Endothelial cell of umbilical vein (primary cell): ENCODE measurements around the gene CEACAM1. TPM values are rescaled to one million over a fixed set of nuclear protein-coding genes. Genes with fewer than 3 reads are reported as not detected.

ENCODE experiments used
- BruUV-seq: library from RNA; stranded (reverse); fragments of 400-500 nt; replicated peaks from 2 replicates; lab custom pipeline; 2021; lab: Mats Ljungman, UMichigan
- CTCF ChIA-PET: fragments of 300-600, 350-600 bp; sonication (Branson Sonifier 250); formaldehyde crosslinking; loops from one replicate; lab custom pipeline; 2021; ENCODE audit warnings: antibody characterized with exemption, inconsistent platforms; lab: Charles Lee
- POLR2A ChIA-PET: fragments of 300-600, 350-600 bp; sonication (Branson Sonifier 250); formaldehyde crosslinking; loops from one replicate; lab custom pipeline; 2021; ENCODE audit warnings: antibody characterized with exemption, inconsistent platforms; lab: Charles Lee
- DNase-seq: peaks from one replicate; pipeline ENCODE4 v3.0.0-alpha.2; 2011; ENCODE audit warnings: low read depth, low spot score
- FAIRE-seq: peaks from 2 replicates; lab custom pipeline; 2011; peaks lifted over from hg19 to GRCh38; lab: Jason Lieb, UNC
- H2AFZ ChIP-seq: 2 replicates; pipeline ENCODE4 v1.6.0; 2012; ENCODE audit warnings: low read depth, low read length, control low read depth, inconsistent platforms
- H3K27ac ChIP-seq: 2 replicates; pipeline ENCODE4 v1.5.1; 2011; ENCODE audit warnings: low read depth, mild to moderate bottlenecking, control low read depth, low read length, moderate library complexity; ENCODE audit not compliant: insufficient read depth
- H3K27me3 ChIP-seq, 2 experiments: 2 replicates each; pipeline versions ENCODE4 v1.6.0 to v1.6.1; 2011; ENCODE audit warnings: low read length in 2 of 2, mixed read lengths in 1 of 2; ENCODE audit not compliant: control insufficient read depth in 2 of 2, insufficient read depth in 2 of 2
- H3K36me3 ChIP-seq, 2 experiments: 2 replicates in 1 of 2; 3 replicates in 1 of 2; pipeline ENCODE4 v1.5.1; 2011; ENCODE audit warnings: low read length in 2 of 2, mild to moderate bottlenecking in 1 of 2, moderate library complexity in 1 of 2; ENCODE audit not compliant: control insufficient read depth in 2 of 2, insufficient read depth in 2 of 2; ENCODE audit errors: extremely low read depth in 1 of 2
- H3K4me1 ChIP-seq: 3 replicates; pipeline ENCODE4 v1.5.1; 2011; ENCODE audit warnings: mild to moderate bottlenecking, low read length; ENCODE audit not compliant: control insufficient read depth, insufficient read depth; ENCODE audit errors: extremely low read depth
- H3K4me2 ChIP-seq: 2 replicates; pipeline ENCODE4 v1.6.1; 2011; ENCODE audit warnings: low read length, control low read depth, mixed read lengths; ENCODE audit not compliant: insufficient read depth
- H3K4me3 ChIP-seq, 3 experiments: fragments of 200-600 bp in 1 of 3; sonication (generic), shearing (Covaris generic) in 1 of 3; replicated peaks in 1 of 3; 2 replicates each; pipeline ENCODE4 v1.5.1; 2011 to 2016; ENCODE audit warnings: control low read depth in 3 of 3, low read length in 3 of 3, mild to moderate bottlenecking in 2 of 3, inconsistent platforms in 1 of 3, low read depth in 1 of 3, moderate library complexity in 1 of 3; ENCODE audit not compliant: insufficient read depth in 1 of 3
- H3K79me2 ChIP-seq: 2 replicates; pipeline ENCODE4 v1.6.0; 2012; ENCODE audit warnings: low read length, inconsistent platforms; ENCODE audit not compliant: control insufficient read depth, insufficient read depth
- H3K9ac ChIP-seq: replicated peaks from 2 replicates; pipeline ENCODE3; 2011; ENCODE audit warnings: low read length, control low read depth; ENCODE audit not compliant: insufficient read depth; ENCODE audit errors: extremely low read depth
- H3K9me1 ChIP-seq: replicated peaks from 3 replicates; pipeline ENCODE4 v1.6.0; 2011; ENCODE audit warnings: mild to moderate bottlenecking, low read length; ENCODE audit not compliant: control insufficient read depth, insufficient read depth; ENCODE audit errors: extremely low read depth
- H3K9me3 ChIP-seq: replicated peaks from 2 replicates; pipeline ENCODE4 v1.5.1; 2012; ENCODE audit warnings: low read length, inconsistent platforms; ENCODE audit not compliant: control insufficient read depth, insufficient read depth
- H4K20me1 ChIP-seq: replicated peaks from 2 replicates; pipeline ENCODE3; 2011; ENCODE audit warnings: mild to moderate bottlenecking, low read length; ENCODE audit not compliant: control insufficient read depth, insufficient read depth; ENCODE audit errors: extremely low read depth
- EZH2 ChIP-seq: IDR thresholded peaks from 2 replicates; pipeline ENCODE4 v1.6.1; 2012; ENCODE audit warnings: borderline replicate concordance, low read depth, mild to moderate bottlenecking, moderate library complexity, low read length, inconsistent platforms; ENCODE audit not compliant: severe bottlenecking
- FOS ChIP-seq: IDR thresholded peaks from 2 replicates; pipeline ENCODE4 v1.6.1; 2011; ENCODE audit warnings: mild to moderate bottlenecking, low read length, moderate library complexity, borderline replicate concordance; ENCODE audit not compliant: insufficient read depth
- GATA2 ChIP-seq: IDR thresholded peaks from 2 replicates; pipeline ENCODE4 v1.7.0; 2011; ENCODE audit warnings: low read depth, mild to moderate bottlenecking, moderate library complexity, mixed read lengths, low read length; ENCODE audit not compliant: insufficient read length, insufficient read depth
- JUN ChIP-seq: IDR thresholded peaks from 2 replicates; pipeline ENCODE4 v1.6.1; 2011; ENCODE audit warnings: borderline replicate concordance, low read depth; ENCODE audit not compliant: insufficient read length, insufficient read depth
- MYC ChIP-seq: IDR thresholded peaks from one replicate; pipeline ENCODE4 v1.6.1; 2011; ENCODE audit warnings: mild to moderate bottlenecking, low read depth, low read length
- POLR2A ChIP-seq: IDR thresholded peaks from 2 replicates; pipeline ENCODE4 v1.6.1; 2012; ENCODE audit warnings: low read depth, mild to moderate bottlenecking, control low read depth, low read length
- POLR2AphosphoS5 ChIP-seq: IDR thresholded peaks from 2 replicates; pipeline ENCODE4 v1.6.1; 2012; ENCODE audit warnings: low read depth, mild to moderate bottlenecking, control low read depth, low read length, moderate library complexity; ENCODE audit not compliant: insufficient read depth
- dilution Hi-C: fragments of 300-500 bp; cut with MboI; formaldehyde crosslinking; loops from one replicate; pipeline ENCODE4 v1.15.0; 2019; ENCODE audit warnings: low sequenced_read_pairs; ENCODE audit not compliant: extremely low pct_ligation_motif_present
- intact Hi-C: fragments of 100-400 bp; cut with micrococcal nuclease; formaldehyde crosslinking; loops from one replicate; pipeline ENCODE4 v1.10.0; 2022
- polyA plus RNA-seq, 4 experiments: library from polyadenylated mRNA; depleted of rRNA in 3 of 4; stranded (reverse) in 3 of 4; unstranded in 1 of 4; fragments of >200 nt; gene quantifications; 2 replicates each; pipeline versions ENCODE4 v1.2.1 to v1.2.3, GENCODE V29; 2011 to 2012; ENCODE audit warnings: missing spikeins in 1 of 4
- total RNA-seq: library from RNA; stranded (reverse); gene quantifications from 2 replicates; pipeline ENCODE4 v1.2.3, GENCODE V29; 2021
- TF ChIP-seq, protein P1 (sequence below): IDR thresholded peaks from 2 replicates; pipeline ENCODE4 v1.6.1; 2011; ENCODE audit not compliant: insufficient read depth, insufficient read length
- TF ChIP-seq, protein P2 (sequence below), 2 donors: IDR thresholded peaks; 1 replicate in 1 of 2; 2 replicates in 1 of 2; pipeline ENCODE4 v1.5.1; 2011; ENCODE audit warnings: low read length in 2 of 2, mild to moderate bottlenecking in 2 of 2, moderate library complexity in 2 of 2, control low read depth in 1 of 2, inconsistent platforms in 1 of 2, low read depth in 1 of 2; ENCODE audit not compliant: insufficient read depth in 1 of 2; ENCODE audit errors: extremely low read depth in 1 of 2

The CEACAM1 gene
- total and polyA plus RNA-seq, 2 donors (not counting 3 experiments of a cell fraction or from before 2014, with no cell fraction given), result 3.5 to 3.6 TPM

DNA sequence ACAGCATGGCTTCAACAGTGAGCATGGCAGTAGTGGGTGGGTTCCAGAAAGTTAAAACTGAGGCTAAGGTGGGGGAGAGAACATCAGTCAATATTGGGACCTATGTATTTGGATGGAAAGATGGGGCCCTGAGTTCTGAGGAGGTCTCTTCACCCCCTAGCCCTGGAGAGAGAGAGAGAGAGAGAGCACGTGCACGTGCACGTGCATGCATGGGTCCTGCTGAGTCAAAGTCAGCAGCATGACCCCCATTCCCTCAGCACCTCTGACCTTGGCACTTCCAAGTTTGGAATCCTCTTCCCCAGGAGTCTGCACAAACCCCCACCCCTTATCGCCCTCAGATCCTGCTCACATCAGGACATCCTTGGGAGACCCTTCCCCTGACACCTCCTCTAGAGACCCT, 32.5 kb upstream of the CEACAM1 start:
- FAIRE-seq (no peak), DNase-seq (no peak)
- Histone ChIP-seq H3K27me3 (no peaks in the 10 kb centered on the region), H3K9ac (no peak overlapping the region), H3K9me3 (no peaks in the 10 kb centered on the region), H3K79me2 (no peaks in the 10 kb centered on the region), H3K9me1 (no peaks in the 10 kb centered on the region), H4K20me1 (no peaks in the 10 kb centered on the region), H3K4me1 (no peaks in the 10 kb centered on the region), H3K36me3 (no peaks in the 10 kb centered on the region), H3K27ac (no peak overlapping the region), H2AFZ (no peak overlapping the region), H3K4me3 (no peak overlapping the region), H3K4me2 (no peak overlapping the region)
- BruUV-seq, result no TSS peak
- intact Hi-C loops, result no loop called here
- ChIA-PET POLR2A (no interaction called here), CTCF (no interaction called here)
- TF ChIP-seq, protein P1, sequence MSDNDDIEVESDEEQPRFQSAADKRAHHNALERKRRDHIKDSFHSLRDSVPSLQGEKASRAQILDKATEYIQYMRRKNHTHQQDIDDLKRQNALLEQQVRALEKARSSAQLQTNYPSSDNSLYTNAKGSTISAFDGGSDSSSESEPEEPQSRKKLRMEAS, result no peak
- dilution Hi-C loops, result no loop called here

DNA sequence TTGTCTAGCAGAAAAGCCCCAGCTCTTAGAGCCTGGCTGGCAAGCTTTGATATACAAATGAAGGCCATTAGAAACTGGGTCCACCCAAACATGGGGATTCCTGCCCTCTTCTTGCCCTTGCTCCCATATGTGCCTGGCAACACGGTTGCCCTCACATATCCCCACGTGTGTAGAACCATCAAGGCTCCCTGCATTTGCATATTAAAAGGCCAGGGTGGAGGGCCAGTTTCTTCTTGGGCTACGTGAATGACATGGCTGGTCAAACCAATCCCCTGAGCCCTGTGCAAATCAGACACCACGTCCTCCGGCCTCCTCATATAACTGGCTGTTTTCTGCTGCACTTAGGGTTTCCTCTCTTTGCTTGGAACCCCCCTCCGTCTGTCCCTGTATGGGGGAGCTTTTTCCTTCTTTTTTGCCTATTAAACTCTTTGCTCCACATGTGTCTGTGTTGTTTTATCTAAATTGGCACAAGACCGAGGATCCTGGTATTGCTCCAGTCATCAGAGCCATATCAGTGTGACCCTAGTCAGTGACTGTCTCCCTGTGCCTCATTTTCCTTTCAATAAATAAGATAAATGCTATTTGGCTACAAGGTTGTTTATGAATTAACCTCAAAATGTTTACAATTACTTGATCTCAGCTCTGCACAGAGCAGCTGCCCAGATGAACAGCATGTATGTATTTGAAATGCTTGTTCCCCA, 30.3 kb upstream of the CEACAM1 start:
- Histone ChIP-seq H3K27me3 (no peaks in the 10 kb centered on the region), H3K4me3 (no peak overlapping the region), H4K20me1 (no peaks in the 10 kb centered on the region), H3K9me1 (no peaks in the 10 kb centered on the region), H3K27ac (no peak overlapping the region), H3K4me1 (no peaks in the 10 kb centered on the region), H3K4me2 (no peak overlapping the region), H2AFZ (no peak overlapping the region), H3K36me3 (no peaks in the 10 kb centered on the region), H3K9ac (no peak overlapping the region), H3K9me3 (no peaks in the 10 kb centered on the region), H3K79me2 (no peaks in the 10 kb centered on the region)
- intact Hi-C loops, result no loop called here
- FAIRE-seq (no peak), DNase-seq (no peak)
- CTCF ChIA-PET, result no interaction called here
- no peak for TF ChIP-seq POLR2A
- TF ChIP-seq EZH2, result no peak
- TF ChIP-seq JUN, result no peak
- no peak for TF ChIP-seq FOS
- TF ChIP-seq GATA2, result no peak
- no peak for TF ChIP-seq POLR2AphosphoS5
- TF ChIP-seq MYC, result no peak
- TF ChIP-seq, protein P2, sequence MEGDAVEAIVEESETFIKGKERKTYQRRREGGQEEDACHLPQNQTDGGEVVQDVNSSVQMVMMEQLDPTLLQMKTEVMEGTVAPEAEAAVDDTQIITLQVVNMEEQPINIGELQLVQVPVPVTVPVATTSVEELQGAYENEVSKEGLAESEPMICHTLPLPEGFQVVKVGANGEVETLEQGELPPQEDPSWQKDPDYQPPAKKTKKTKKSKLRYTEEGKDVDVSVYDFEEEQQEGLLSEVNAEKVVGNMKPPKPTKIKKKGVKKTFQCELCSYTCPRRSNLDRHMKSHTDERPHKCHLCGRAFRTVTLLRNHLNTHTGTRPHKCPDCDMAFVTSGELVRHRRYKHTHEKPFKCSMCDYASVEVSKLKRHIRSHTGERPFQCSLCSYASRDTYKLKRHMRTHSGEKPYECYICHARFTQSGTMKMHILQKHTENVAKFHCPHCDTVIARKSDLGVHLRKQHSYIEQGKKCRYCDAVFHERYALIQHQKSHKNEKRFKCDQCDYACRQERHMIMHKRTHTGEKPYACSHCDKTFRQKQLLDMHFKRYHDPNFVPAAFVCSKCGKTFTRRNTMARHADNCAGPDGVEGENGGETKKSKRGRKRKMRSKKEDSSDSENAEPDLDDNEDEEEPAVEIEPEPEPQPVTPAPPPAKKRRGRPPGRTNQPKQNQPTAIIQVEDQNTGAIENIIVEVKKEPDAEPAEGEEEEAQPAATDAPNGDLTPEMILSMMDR (IDR thresholded peaks at IDR 0.05; ENCODE audit: extremely low read depth in 1 of 2, insufficient read depth in 1 of 2, low read depth in 1 of 2, low read length in 2 of 2), result no peak
- TF ChIP-seq, protein P1, result no peak
- BruUV-seq, result no TSS peak
- POLR2A ChIA-PET, result no interaction called here
- dilution Hi-C loops, result no loop called here
